ENCODE measurements around the gene TMCO6.

- no peak for TF ChIP-seq POLR2A (IDR thresholded peaks at IDR 0.05)
- TF ChIP-seq, protein P1, sequence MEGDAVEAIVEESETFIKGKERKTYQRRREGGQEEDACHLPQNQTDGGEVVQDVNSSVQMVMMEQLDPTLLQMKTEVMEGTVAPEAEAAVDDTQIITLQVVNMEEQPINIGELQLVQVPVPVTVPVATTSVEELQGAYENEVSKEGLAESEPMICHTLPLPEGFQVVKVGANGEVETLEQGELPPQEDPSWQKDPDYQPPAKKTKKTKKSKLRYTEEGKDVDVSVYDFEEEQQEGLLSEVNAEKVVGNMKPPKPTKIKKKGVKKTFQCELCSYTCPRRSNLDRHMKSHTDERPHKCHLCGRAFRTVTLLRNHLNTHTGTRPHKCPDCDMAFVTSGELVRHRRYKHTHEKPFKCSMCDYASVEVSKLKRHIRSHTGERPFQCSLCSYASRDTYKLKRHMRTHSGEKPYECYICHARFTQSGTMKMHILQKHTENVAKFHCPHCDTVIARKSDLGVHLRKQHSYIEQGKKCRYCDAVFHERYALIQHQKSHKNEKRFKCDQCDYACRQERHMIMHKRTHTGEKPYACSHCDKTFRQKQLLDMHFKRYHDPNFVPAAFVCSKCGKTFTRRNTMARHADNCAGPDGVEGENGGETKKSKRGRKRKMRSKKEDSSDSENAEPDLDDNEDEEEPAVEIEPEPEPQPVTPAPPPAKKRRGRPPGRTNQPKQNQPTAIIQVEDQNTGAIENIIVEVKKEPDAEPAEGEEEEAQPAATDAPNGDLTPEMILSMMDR (IDR thresholded peaks at IDR 0.05) = no peak
Observed at GRCh38 chr5:140658870-140659269, 19.6 kb downstream of the TMCO6 start.
